HepG2 (cell line): ENCODE results near the gene ANKS1B. TPM values are rescaled to one million over a fixed set of nuclear protein-coding genes. Genes with fewer than 3 reads are reported as not detected.

Experiments used
- ATAC-seq: fragments of 200-7000 bp; cut with Tn5 transposase; 3 replicates; pipeline ENCODE4 v1.9.1; 2020; ENCODE audit warnings: mild to moderate bottlenecking, moderate library complexity
- BruUV-seq: library from RNA; stranded (reverse); fragments of 400-500 nt; replicated peaks from 2 replicates; lab custom pipeline; 2021; lab: Mats Ljungman, UMichigan
- CTCF ChIA-PET: fragments of 300-600 bp; formaldehyde crosslinking; extraction: SDS; loops from one replicate; lab custom pipeline; 2021; ENCODE audit warnings: low total read pairs, inconsistent platforms, low intra/inter-chr PET ratio; lab: Yijun Ruan, JAX
- POLR2A ChIA-PET: fragments of 350-600 bp; sonication (Branson Sonifier 250); formaldehyde crosslinking; loops from one replicate; lab custom pipeline; 2020; ENCODE audit warnings: antibody characterized with exemption, inconsistent platforms; lab: Yijun Ruan, JAX
- DNase-seq: peaks from one replicate; pipeline ENCODE4 v3.0.0-alpha.2; 2015; ENCODE audit warnings: low spot score
- FAIRE-seq: peaks from 3 replicates; lab custom pipeline; 2011; peaks lifted over from hg19 to GRCh38; lab: Jason Lieb, UNC
- H2AFZ ChIP-seq: one replicate; pipeline ENCODE4 v1.6.1; 2011; ENCODE audit warnings: low read length, inconsistent platforms
- H3K27ac ChIP-seq: fragments of 300-600 bp; 3 replicates; pipeline ENCODE4 v1.8.0; 2011; ENCODE audit warnings: mixed run types, mild to moderate bottlenecking, mixed read lengths, low read length, inconsistent platforms; ENCODE audit not compliant: insufficient read depth; ENCODE audit errors: extremely low read length
- H3K27me3 ChIP-seq, 2 experiments: fragments of 200-600 bp in 1 of 2; 2 replicates in 1 of 2; 3 replicates in 1 of 2; pipeline versions ENCODE4 v1.6.0 to v1.8.0; 2011; ENCODE audit warnings: low read length in 2 of 2, mild to moderate bottlenecking in 2 of 2, moderate library complexity in 2 of 2, inconsistent platforms in 1 of 2; ENCODE audit not compliant: insufficient read depth in 2 of 2, control insufficient read depth in 1 of 2
- H3K36me3 ChIP-seq, 2 experiments: fragments of 200-600 bp in 1 of 2; replicated peaks in 1 of 2; 2 replicates in 1 of 2; 3 replicates in 1 of 2; pipeline versions ENCODE4 v1.5.1 to v1.8.0; 2011; ENCODE audit warnings: low read length in 2 of 2, inconsistent platforms in 1 of 2; ENCODE audit not compliant: insufficient read depth in 2 of 2, control insufficient read depth in 1 of 2
- H3K4me1 ChIP-seq: 2 replicates; pipeline ENCODE4 v1.5.1; 2012; ENCODE audit warnings: low read length, inconsistent platforms; ENCODE audit not compliant: insufficient read depth
- H3K4me2 ChIP-seq: 2 replicates; pipeline ENCODE4 v1.6.0; 2011; ENCODE audit warnings: low read depth, low read length, inconsistent platforms
- H3K4me3 ChIP-seq, 3 experiments: fragments of 200-600 bp in 1 of 3; sonication (generic), shearing (Covaris generic) in 1 of 3; replicated peaks in 1 of 3; 2 replicates each; pipeline ENCODE4 v1.5.1; 2011 to 2016; ENCODE audit warnings: low read length in 3 of 3, inconsistent platforms in 2 of 3, low read depth in 2 of 3, mild to moderate bottlenecking in 2 of 3, control low read depth in 1 of 3, mixed read lengths in 1 of 3; ENCODE audit not compliant: insufficient read depth in 1 of 3
- H3K79me2 ChIP-seq: one replicate; pipeline ENCODE4 v1.6.1; 2011; ENCODE audit warnings: low read length, inconsistent platforms; ENCODE audit not compliant: insufficient read depth
- H3K9ac ChIP-seq: 2 replicates; pipeline ENCODE4 v1.6.0; 2011; ENCODE audit warnings: mild to moderate bottlenecking, low read depth, low read length, inconsistent platforms; ENCODE audit not compliant: insufficient read depth
- H3K9me3 ChIP-seq: 2 replicates; pipeline ENCODE4 v1.5.1; 2012; ENCODE audit warnings: mild to moderate bottlenecking, low read length
- H4K20me1 ChIP-seq: 2 replicates; pipeline ENCODE4 v1.6.0; 2011; ENCODE audit warnings: inconsistent platforms, mild to moderate bottlenecking, low read length, moderate library complexity; ENCODE audit not compliant: insufficient read depth
- GMEB1 ChIP-seq: sonication (generic); formaldehyde crosslinking; IDR thresholded peaks from 2 replicates; pipeline ENCODE4 v1.5.1; 2020; ENCODE audit warnings: missing genetic modification reagents, mild to moderate bottlenecking, borderline replicate concordance
- IRF2 ChIP-seq: IDR thresholded peaks from 2 replicates; pipeline ENCODE4 v1.6.1; 2018; ENCODE audit warnings: missing genetic modification reagents, missing compliant biosample characterization
- PCBP2 ChIP-seq: fragments of 200-400 bp; formaldehyde crosslinking; optimal IDR thresholded peaks from 2 replicates; pipeline ENCODE3; 2018; ENCODE audit warnings: low read length, low read depth; ENCODE audit not compliant: poor library complexity, severe bottlenecking
- SMYD3 ChIP-seq: sonication (generic); formaldehyde crosslinking; IDR thresholded peaks from 2 replicates; pipeline ENCODE4 v1.8.1; 2023; ENCODE audit warnings: mild to moderate bottlenecking, missing genetic modification reagents
- STAG1 ChIP-seq: sonication (generic); formaldehyde crosslinking; IDR thresholded peaks from 2 replicates; pipeline ENCODE4 v1.4.0; 2020; ENCODE audit warnings: missing genetic modification reagents
- SYNCRIP ChIP-seq: fragments of 200-400 bp; formaldehyde crosslinking; IDR thresholded peaks from 2 replicates; pipeline ENCODE4 v1.6.1; 2018; ENCODE audit warnings: mild to moderate bottlenecking, low read depth, low read length; ENCODE audit not compliant: insufficient read depth
- ZNF281 ChIP-seq: sonication (generic); formaldehyde crosslinking; IDR thresholded peaks from 2 replicates; pipeline ENCODE4 v1.4.0; 2020; ENCODE audit warnings: missing genetic modification reagents, borderline replicate concordance
- ZNF691 ChIP-seq: sonication (generic); formaldehyde crosslinking; IDR thresholded peaks from 2 replicates; pipeline ENCODE4 v1.4.0; 2020; ENCODE audit warnings: missing genetic modification reagents, low read depth, mild to moderate bottlenecking, borderline replicate concordance
- WGBS: methylation state at CpG from one replicate; pipeline ENCODE4 v1.1.6; 2017; ENCODE audit warnings: low lambda C conversion rate; 5-methylcytosine and 5-hydroxymethylcytosine counted together
- in situ Hi-C: cut with HindIII; loops from 2 replicates; pipeline ENCODE4 v1.10.0; 2017; ENCODE audit warnings: low pct_unique_long_range_greater_than_20kb; ENCODE audit not compliant: extremely low pct_ligation_motif_present
- intact Hi-C: fragments of 100-400 bp; cut with micrococcal nuclease; formaldehyde crosslinking; loops from one replicate; pipeline ENCODE4 v1.10.0; 2022; ENCODE audit not compliant: unreplicated experiment
- polyA plus RNA-seq, 8 experiments: library from polyadenylated mRNA; depleted of rRNA in 3 of 8; stranded (reverse) in 7 of 8; unstranded in 1 of 8; fragments of >200 nt; fragmentation: Illumina TruSeq in 4 of 8; extraction: Trizol in 4 of 8; gene quantifications; 2 replicates each; pipeline versions ENCODE4 v1.2.1 to v1.2.3, GENCODE V29; 2011 to 2016; ENCODE audit warnings: low read depth in 4 of 8, missing spikeins in 1 of 8, mixed read lengths in 1 of 8; ENCODE audit not compliant: insufficient read depth in 1 of 8
- total RNA-seq, 5 experiments: library from RNA; depleted of rRNA; stranded (reverse); fragments of >200 nt; fragmentation: Illumina TruSeq; extraction: Trizol; gene quantifications; 2 replicates each; pipeline ENCODE4 v1.2.3, GENCODE V29; 2016; ENCODE audit warnings: low read depth in 1 of 5

The ANKS1B gene
- total and polyA plus RNA-seq, 2 of the 13 experiments (the other 11 are each of a cell fraction or from before 2014, with no cell fraction given): 0.15 TPM; not detected in 1

- no peak for TF ChIP-seq GMEB1 (CRISPR knock-in tag)
Observed at GRCh38 chr12:98799822-98800221, 1184.9 kb downstream of the ANKS1B start (continued).

GRCh38 chr12:98799146-98799810 lies 1185.5 kb downstream of the ANKS1B start:
- no peaks in the 10 kb centered on the region for H3K4me1 ChIP-seq
- H3K79me2 ChIP-seq: no peaks in the 10 kb centered on the region
- no peaks in the 10 kb centered on the region; a peak in 1 of 5 replicates for H3K27me3 ChIP-seq
- CTCF ChIA-PET: no interaction called here
- H2AFZ ChIP-seq: no peak overlapping the region
- no peak for DNase-seq
- no peak overlapping the region for H3K4me3 ChIP-seq
- no peak for TF ChIP-seq PCBP2
- TF ChIP-seq SMYD3 (CRISPR knock-in tag): no peak
- 0 out of 2 replicates have a peak, but pooled peaks have one; percentile 5 for TF ChIP-seq STAG1
- TF ChIP-seq SYNCRIP: no peak
- TF ChIP-seq ZNF691 (CRISPR knock-in tag): no peak
- no peak for TF ChIP-seq IRF2 (CRISPR knock-in tag)
- no peak for TF ChIP-seq ZNF281 (CRISPR knock-in tag)
- TF ChIP-seq, all 625 proteins: peak for 1
- no peaks in the 10 kb centered on the region for H3K9me3 ChIP-seq
- no peak overlapping the region for H3K27ac ChIP-seq
- no peak for ATAC-seq
- in situ Hi-C loops (no loop called here), intact Hi-C loops (no loop called here)
- no peaks in the 10 kb centered on the region for H3K36me3 ChIP-seq
- H3K4me2 ChIP-seq: no peak overlapping the region
- H4K20me1 ChIP-seq: no peaks in the 10 kb centered on the region
- H3K9ac ChIP-seq: no peak overlapping the region
- POLR2A ChIA-PET: no interaction called here
- no TSS peak for BruUV-seq
- 7% methylated on average over 2 of the region's 3 CpGs for WGBS
- FAIRE-seq: no peak
